SK-N-SH (cell line): ENCODE measurements around the gene BCR. TPM values are rescaled to one million over a fixed set of nuclear protein-coding genes. Genes with fewer than 3 reads are reported as not detected.

Source experiments
- CTCF ChIA-PET: fragments of 300-600, 350-600 bp; formaldehyde crosslinking; extraction: SDS; loops from one replicate; lab custom pipeline; 2021; lab: Yijun Ruan, JAX
- POLR2A ChIA-PET: fragments of 350-600 bp; sonication (Branson Sonifier 250); formaldehyde crosslinking; extraction: SDS; loops from one replicate; lab custom pipeline; 2020; ENCODE audit warnings: antibody characterized with exemption, inconsistent platforms; lab: Yijun Ruan, JAX
- DNase-seq: peaks from one replicate; pipeline ENCODE4 v3.0.0; 2012
- H2AFZ ChIP-seq: fragments of 200-600 bp; sonication (generic); 2 replicates; pipeline ENCODE4 v1.8.1; 2016; ENCODE audit warnings: antibody characterized with exemption, mild to moderate bottlenecking, low read depth
- H3F3A ChIP-seq: fragments of 200-600 bp; sonication (generic); replicated peaks from 2 replicates; pipeline ENCODE3; 2016; ENCODE audit warnings: antibody characterized with exemption, mild to moderate bottlenecking; ENCODE audit not compliant: insufficient read depth
- H3K27ac ChIP-seq, 2 experiments: fragments of 200-500 bp in 1 of 2; fragments of 200-600 bp in 1 of 2; sonication (Bioruptor generic) in 1 of 2; sonication (generic), shearing (Covaris generic) in 1 of 2; 2 replicates each; pipeline versions ENCODE4 v1.5.1 to v1.6.1; 2014 to 2016; ENCODE audit warnings: low read depth in 2 of 2, inconsistent platforms in 1 of 2, low read length in 1 of 2, mild to moderate bottlenecking in 1 of 2, mixed read lengths in 1 of 2
- H3K27me3 ChIP-seq: fragments of 200-600 bp; sonication (generic), shearing (Covaris generic); 2 replicates; pipeline ENCODE4 v1.6.1; 2016; ENCODE audit warnings: mixed run types; ENCODE audit not compliant: insufficient read depth
- H3K36me3 ChIP-seq, 2 experiments: fragments of 200-500 bp in 1 of 2; fragments of 200-600 bp in 1 of 2; sonication (Bioruptor generic) in 1 of 2; sonication (generic) in 1 of 2; replicated peaks in 1 of 2; 2 replicates each; pipeline versions ENCODE3 to v1.5.1; 2014 to 2016; ENCODE audit warnings: low read length in 1 of 2, mild to moderate bottlenecking in 1 of 2; ENCODE audit not compliant: insufficient read depth in 2 of 2, control insufficient read depth in 1 of 2
- H3K4me1 ChIP-seq, 2 experiments: fragments of 200-500 bp in 1 of 2; fragments of 200-600 bp in 1 of 2; sonication (Bioruptor generic) in 1 of 2; sonication (generic), shearing (Covaris generic) in 1 of 2; 2 replicates each; pipeline versions ENCODE4 v1.5.1 to v1.6.1; 2014 to 2016; ENCODE audit warnings: low read depth in 1 of 2, low read length in 1 of 2, mixed run types in 1 of 2; ENCODE audit not compliant: insufficient read depth in 2 of 2, control insufficient read depth in 1 of 2
- H3K4me2 ChIP-seq: fragments of 200-600 bp; sonication (generic), shearing (Covaris generic); 2 replicates; pipeline ENCODE4 v1.6.1; 2017; ENCODE audit warnings: mixed run types
- H3K4me3 ChIP-seq, 2 experiments: fragments of 200-500 bp in 1 of 2; fragments of 200-600 bp in 1 of 2; sonication (Bioruptor generic) in 1 of 2; sonication (generic), shearing (Covaris generic) in 1 of 2; 2 replicates each; pipeline versions ENCODE4 v1.5.1 to v1.8.1; 2014 to 2016; ENCODE audit warnings: low read depth in 2 of 2, inconsistent platforms in 1 of 2, low read length in 1 of 2, mild to moderate bottlenecking in 1 of 2, mixed read lengths in 1 of 2, moderate library complexity in 1 of 2
- H3K79me2 ChIP-seq: fragments of 200-600 bp; sonication (generic); 2 replicates; pipeline ENCODE4 v1.8.1; 2017; ENCODE audit warnings: mild to moderate bottlenecking; ENCODE audit not compliant: insufficient read depth
- H3K9ac ChIP-seq: fragments of 200-600 bp; sonication (generic); 2 replicates; pipeline ENCODE4 v1.6.1; 2017; ENCODE audit warnings: mixed run types
- H3K9me2 ChIP-seq: fragments of 200-600 bp; sonication (generic); 2 replicates; pipeline ENCODE4 v1.6.1; 2017; ENCODE audit warnings: mixed run types
- H3K9me3 ChIP-seq: fragments of 200-600 bp; sonication (generic); 2 replicates; pipeline ENCODE4 v1.6.1; 2017; ENCODE audit warnings: mixed run types, mild to moderate bottlenecking, moderate library complexity
- H4K20me1 ChIP-seq: fragments of 200-600 bp; sonication (generic); 2 replicates; pipeline ENCODE4 v1.6.1; 2017; ENCODE audit warnings: mild to moderate bottlenecking, mixed run types; ENCODE audit not compliant: insufficient read depth
- CHD2 ChIP-seq: fragments of 150-350 bp; IDR thresholded peaks from 2 replicates; pipeline ENCODE4 v1.6.1; 2018; ENCODE audit warnings: low read length; ENCODE audit not compliant: partially characterized antibody
- ELF1 ChIP-seq: IDR thresholded peaks from 2 replicates; pipeline ENCODE4 v1.4.0; 2012
- EP300 ChIP-seq, 2 experiments: IDR thresholded peaks; 2 replicates each; pipeline versions ENCODE4 v1.4.0 to v1.6.1; 2012; ENCODE audit warnings: borderline replicate concordance in 1 of 2, low read depth in 1 of 2, low read length in 1 of 2
- EZH2phosphoT487 ChIP-seq: fragments of 200-600 bp; sonication (generic); IDR thresholded peaks from 2 replicates; pipeline ENCODE4 v1.6.1; 2017; ENCODE audit warnings: low read depth, mixed run types, mild to moderate bottlenecking, antibody characterized with exemption, moderate library complexity, borderline replicate concordance
- FOXJ3 ChIP-seq: sonication (generic); formaldehyde crosslinking; IDR thresholded peaks from 2 replicates; pipeline ENCODE4 v1.5.1; 2020; ENCODE audit warnings: mild to moderate bottlenecking, missing genetic modification reagents
- FOXM1 ChIP-seq: IDR thresholded peaks from 2 replicates; pipeline ENCODE4 v1.4.0; 2012; ENCODE audit warnings: low read depth, mild to moderate bottlenecking
- MEF2A ChIP-seq: IDR thresholded peaks from 2 replicates; pipeline ENCODE4 v1.4.0; 2012; ENCODE audit warnings: low read depth, borderline replicate concordance
- MXI1 ChIP-seq: IDR thresholded peaks from 2 replicates; pipeline ENCODE4 v1.6.1; 2012; ENCODE audit warnings: mild to moderate bottlenecking, low read depth, low read length, improper control_type of control experiment
- NRF1 ChIP-seq: IDR thresholded peaks from 2 replicates; pipeline ENCODE4 v1.6.1; 2012; ENCODE audit warnings: low read depth, mild to moderate bottlenecking, low read length
- POLR2AphosphoS5 ChIP-seq: IDR thresholded peaks from 2 replicates; pipeline ENCODE4 v1.6.1; 2012; ENCODE audit warnings: low read depth, low read length
- TAF1 ChIP-seq: IDR thresholded peaks from 2 replicates; pipeline ENCODE4 v1.6.1; 2012; ENCODE audit warnings: low read depth, mild to moderate bottlenecking, low read length, moderate library complexity, borderline replicate concordance
- WGBS: methylation state at CpG from one replicate; pipeline ENCODE4 v1.1.6; 2017; ENCODE audit warnings: low lambda C conversion rate; 5-methylcytosine and 5-hydroxymethylcytosine counted together
- polyA plus RNA-seq, 3 experiments: library from polyadenylated mRNA; depleted of rRNA; stranded (reverse); fragments of >200 nt; gene quantifications; 2 replicates each; pipeline ENCODE4 v1.2.3, GENCODE V29; 2012
- TF ChIP-seq, protein P1 (sequence below): fragments of 200-600 bp; sonication (generic); IDR thresholded peaks from 2 replicates; pipeline ENCODE4 v1.6.1; 2017; ENCODE audit warnings: antibody characterized with exemption, mild to moderate bottlenecking, moderate library complexity
- TF ChIP-seq, protein P2 (sequence below): IDR thresholded peaks from 2 replicates; pipeline ENCODE4 v1.4.0; 2012; ENCODE audit warnings: low read depth, borderline replicate concordance

BCR gene
- polyA plus RNA-seq, 1 of the 3 experiments (the other 2 are of a cell fraction), result 50.9 TPM

DNA sequence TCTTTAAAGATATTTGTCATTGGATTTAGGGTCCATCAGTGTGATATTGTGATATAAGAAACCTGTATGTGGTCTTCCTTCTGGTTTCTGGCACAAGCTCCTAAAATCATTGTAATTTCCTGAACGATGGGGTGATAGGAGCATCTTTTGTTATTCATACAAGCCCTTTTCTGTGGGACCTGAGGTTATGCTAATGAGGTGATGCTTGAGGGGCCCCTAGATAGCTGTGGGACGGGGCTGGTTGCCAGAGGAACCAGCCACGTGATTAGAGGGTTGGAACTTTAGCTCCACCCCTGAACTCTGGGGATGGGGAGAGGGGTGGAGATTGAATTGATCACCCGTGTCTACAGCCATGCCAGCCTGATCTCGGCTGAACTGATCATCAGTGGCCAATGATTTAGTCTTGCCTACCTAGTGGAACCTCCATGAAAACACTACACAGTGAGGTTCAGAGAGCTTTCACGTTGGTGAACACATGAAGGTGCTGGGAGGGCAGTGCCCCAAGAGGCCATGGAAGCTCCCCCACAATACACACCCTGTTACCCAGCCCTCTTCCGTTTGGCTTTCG lies 62.8 kb downstream of the BCR start:
- 91% methylated on average over 8 of the region's 8 CpGs for WGBS
- Histone ChIP-seq H3K4me1 (peaks cover 23 to 29% of the 10 kb centered on the region in 2 experiments; a peak in 2 of 4 replicates), H3K79me2 (peaks cover 59% of the 10 kb centered on the region; the same call in 1 of the 2 replicates), H4K20me1 (peaks cover 23% of the 10 kb centered on the region), H3K36me3 (no peaks in the 10 kb centered on the region), H3K4me3 (no peak overlapping the region), H3K27ac (no peak overlapping the region), H3K9me2 (no peaks in the 10 kb centered on the region), H3K27me3 (no peaks in the 10 kb centered on the region), H3F3A (no peaks in the 10 kb centered on the region), H3K9me3 (no peaks in the 10 kb centered on the region), H2AFZ (no peak overlapping the region), H3K4me2 (no peak overlapping the region), H3K9ac (no peak overlapping the region)
- no peak for DNase-seq
- CTCF ChIA-PET, result interaction anchor here (0.8 to 2.1 kb wide), 8 partner anchors 10 to 115 kb away, joined by 3 to 6 read pairs (median 4); partner anchors contain the start of gene BCR
- TF ChIP-seq MEF2A, result no peak
- no peak for TF ChIP-seq CHD2
- no peak for TF ChIP-seq MXI1
- no peak for TF ChIP-seq ELF1
- TF ChIP-seq FOXM1, result no peak
- TF ChIP-seq POLR2AphosphoS5, result no peak
- no peak for TF ChIP-seq NRF1
- TF ChIP-seq, protein P1, sequence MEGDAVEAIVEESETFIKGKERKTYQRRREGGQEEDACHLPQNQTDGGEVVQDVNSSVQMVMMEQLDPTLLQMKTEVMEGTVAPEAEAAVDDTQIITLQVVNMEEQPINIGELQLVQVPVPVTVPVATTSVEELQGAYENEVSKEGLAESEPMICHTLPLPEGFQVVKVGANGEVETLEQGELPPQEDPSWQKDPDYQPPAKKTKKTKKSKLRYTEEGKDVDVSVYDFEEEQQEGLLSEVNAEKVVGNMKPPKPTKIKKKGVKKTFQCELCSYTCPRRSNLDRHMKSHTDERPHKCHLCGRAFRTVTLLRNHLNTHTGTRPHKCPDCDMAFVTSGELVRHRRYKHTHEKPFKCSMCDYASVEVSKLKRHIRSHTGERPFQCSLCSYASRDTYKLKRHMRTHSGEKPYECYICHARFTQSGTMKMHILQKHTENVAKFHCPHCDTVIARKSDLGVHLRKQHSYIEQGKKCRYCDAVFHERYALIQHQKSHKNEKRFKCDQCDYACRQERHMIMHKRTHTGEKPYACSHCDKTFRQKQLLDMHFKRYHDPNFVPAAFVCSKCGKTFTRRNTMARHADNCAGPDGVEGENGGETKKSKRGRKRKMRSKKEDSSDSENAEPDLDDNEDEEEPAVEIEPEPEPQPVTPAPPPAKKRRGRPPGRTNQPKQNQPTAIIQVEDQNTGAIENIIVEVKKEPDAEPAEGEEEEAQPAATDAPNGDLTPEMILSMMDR, result no peak
- TF ChIP-seq, protein P2, sequence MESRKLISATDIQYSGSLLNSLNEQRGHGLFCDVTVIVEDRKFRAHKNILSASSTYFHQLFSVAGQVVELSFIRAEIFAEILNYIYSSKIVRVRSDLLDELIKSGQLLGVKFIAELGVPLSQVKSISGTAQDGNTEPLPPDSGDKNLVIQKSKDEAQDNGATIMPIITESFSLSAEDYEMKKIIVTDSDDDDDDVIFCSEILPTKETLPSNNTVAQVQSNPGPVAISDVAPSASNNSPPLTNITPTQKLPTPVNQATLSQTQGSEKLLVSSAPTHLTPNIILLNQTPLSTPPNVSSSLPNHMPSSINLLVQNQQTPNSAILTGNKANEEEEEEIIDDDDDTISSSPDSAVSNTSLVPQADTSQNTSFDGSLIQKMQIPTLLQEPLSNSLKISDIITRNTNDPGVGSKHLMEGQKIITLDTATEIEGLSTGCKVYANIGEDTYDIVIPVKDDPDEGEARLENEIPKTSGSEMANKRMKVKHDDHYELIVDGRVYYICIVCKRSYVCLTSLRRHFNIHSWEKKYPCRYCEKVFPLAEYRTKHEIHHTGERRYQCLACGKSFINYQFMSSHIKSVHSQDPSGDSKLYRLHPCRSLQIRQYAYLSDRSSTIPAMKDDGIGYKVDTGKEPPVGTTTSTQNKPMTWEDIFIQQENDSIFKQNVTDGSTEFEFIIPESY, result no peak
- no peak for TF ChIP-seq TAF1
- no peak for TF ChIP-seq FOXJ3 (CRISPR knock-in tag)
- no peak for TF ChIP-seq EZH2phosphoT487
- no peak for TF ChIP-seq EP300 (IDR thresholded peaks at IDR 0.05; ENCODE audit: borderline replicate concordance in 1 of 2, low read depth in 1 of 2, low read length in 1 of 2)
- POLR2A ChIA-PET, result no interaction called here
